A673 (cell line): Measurements from ENCODE around the gene FAM229B. TPM values are rescaled to one million over a fixed set of nuclear protein-coding genes. Genes with fewer than 3 reads are reported as not detected.

Experiments
- BruUV-seq: library from RNA; stranded (reverse); fragments of 400-500 nt; replicated peaks from 2 replicates; lab custom pipeline; 2021; lab: Mats Ljungman, UMichigan
- CTCF ChIA-PET: fragments of 300-600 bp; sonication (Branson Sonifier 250); formaldehyde crosslinking; loops from one replicate; lab custom pipeline; 2022; ENCODE audit warnings: antibody characterized with exemption; lab: Charles Lee
- POLR2A ChIA-PET: fragments of 300-600 bp; sonication (Branson Sonifier 250); formaldehyde crosslinking; loops from one replicate; lab custom pipeline; 2022; ENCODE audit warnings: antibody characterized with exemption; ENCODE audit not compliant: low non-redundant PET; lab: Charles Lee
- DNase-seq: peaks from one replicate; pipeline ENCODE4 v3.0.0-alpha.2; 2015; ENCODE audit warnings: low spot score
- H3K27ac ChIP-seq: fragments of 200-600 bp; sonication (generic); 2 replicates; pipeline ENCODE4 v1.5.1; 2016; ENCODE audit warnings: mixed run types, low read depth, mild to moderate bottlenecking, mixed read lengths, antibody characterized with exemption, low read length; ENCODE audit not compliant: poor library complexity, severe bottlenecking
- H3K27me3 ChIP-seq: fragments of 200-600 bp; sonication (generic); replicated peaks from 2 replicates; pipeline ENCODE4 v1.6.1; 2017; ENCODE audit warnings: mixed run types, low read depth, mild to moderate bottlenecking, mixed read lengths, antibody characterized with exemption, low read length; ENCODE audit not compliant: insufficient read depth, poor library complexity
- H3K36me3 ChIP-seq: fragments of 200-600 bp; sonication (generic); 2 replicates; pipeline ENCODE4 v1.6.1; 2016; ENCODE audit warnings: mixed run types, mild to moderate bottlenecking, mixed read lengths, antibody characterized with exemption, low read length; ENCODE audit not compliant: insufficient read depth, poor library complexity, severe bottlenecking
- H3K4me1 ChIP-seq: fragments of 200-600 bp; sonication (generic); 2 replicates; pipeline ENCODE4 v1.6.1; 2017; ENCODE audit warnings: mixed run types, mild to moderate bottlenecking, mixed read lengths, antibody characterized with exemption, low read length; ENCODE audit not compliant: insufficient read depth, poor library complexity, severe bottlenecking
- H3K4me3 ChIP-seq: fragments of 200-600 bp; sonication (generic); 2 replicates; pipeline ENCODE4 v1.5.1; 2016; ENCODE audit warnings: low read depth, mixed run types, mild to moderate bottlenecking, mixed read lengths, low read length; ENCODE audit not compliant: poor library complexity, severe bottlenecking
- H3K9me3 ChIP-seq: fragments of 200-600 bp; sonication (generic); 2 replicates; pipeline ENCODE4 v1.6.1; 2016; ENCODE audit warnings: mixed run types, low read depth, mild to moderate bottlenecking, mixed read lengths, antibody characterized with exemption, low read length; ENCODE audit not compliant: poor library complexity, severe bottlenecking
- CTCF ChIP-seq: fragments of 300-800, 200-600 bp; sonication (generic); conservative IDR thresholded peaks from 2 replicates; pipeline ENCODE4 v1.5.1; 2017; ENCODE audit warnings: low read depth, mild to moderate bottlenecking, antibody characterized with exemption, low read length, moderate library complexity, mixed read lengths
- EZH2 ChIP-seq: fragments of 200-600 bp; sonication (generic); IDR thresholded peaks from 2 replicates; pipeline ENCODE4 v1.6.1; 2017; ENCODE audit warnings: borderline replicate concordance, low read depth, mild to moderate bottlenecking, mixed read lengths, antibody characterized with exemption, low read length; ENCODE audit not compliant: poor library complexity, severe bottlenecking
- intact Hi-C: fragments of 100-400 bp; cut with micrococcal nuclease; formaldehyde crosslinking; loops from one replicate; pipeline ENCODE4 v1.10.0; 2022; ENCODE audit not compliant: unreplicated experiment
- total RNA-seq: library from RNA; stranded (reverse); gene quantifications from 2 replicates; pipeline ENCODE4 v1.2.3, GENCODE V29; 2021

The FAM229B gene
- total RNA-seq, 1 experiment from 2014 or later = 10.5 TPM

GRCh38 chr6:112149719-112150263 lies 62.4 kb downstream of the FAM229B start:
- no peak for TF ChIP-seq CTCF
- TF ChIP-seq EZH2 = no peak
- Histone ChIP-seq H3K4me1 (peaks cover 9% of the 10 kb centered on the region), H3K27me3 (no peaks in the 10 kb centered on the region), H3K4me3 (no peak overlapping the region), H3K9me3 (no peaks in the 10 kb centered on the region), H3K27ac (peak overlapping the region; percentile 68), H3K36me3 (no peaks in the 10 kb centered on the region)
- POLR2A ChIA-PET = no interaction called here
- peak; percentile 47 for DNase-seq
- intact Hi-C loops = loop anchor here (10.0 kb wide), 1 partner anchor 275 kb away; the partner anchor contains the start of gene FYN
- BruUV-seq = no TSS peak
- CTCF ChIA-PET = no interaction called here

- no peak for DNase-seq
- intact Hi-C loops = loop anchor here (10.0 kb wide), 1 partner anchor 276 kb away; the partner anchor contains the start of gene FYN
- ChIA-PET CTCF (no interaction called here), POLR2A (no interaction called here)
- BruUV-seq = no TSS peak
- Histone ChIP-seq H3K4me3 (no peak overlapping the region), H3K9me3 (no peaks in the 10 kb centered on the region), H3K36me3 (no peaks in the 10 kb centered on the region), H3K4me1 (peaks cover 9% of the 10 kb centered on the region), H3K27me3 (no peaks in the 10 kb centered on the region), H3K27ac (no peak overlapping the region)
- TF ChIP-seq CTCF (no peak), EZH2 (no peak)
Measured at GRCh38 chr6:112150363-112150762, 63.0 kb downstream of the FAM229B start.

Other genes starting within 250 kb of the FAM229B start
- gene FYN, start 214.1 kb upstream of the FAM229B start, total RNA-seq = 34.3 and 46.7 TPM in 2 replicates
- gene CCN6, start 33.5 kb upstream of the FAM229B start, total RNA-seq = not detected in 2 replicates
- gene TUBE1, start 109 bp upstream of the FAM229B start, total RNA-seq = 24.4 and 29.4 TPM in 2 replicates
- 1.2 and 2.0 TPM in 2 replicates for gene LAMA4, start 167.0 kb downstream of the FAM229B start, total RNA-seq